22Rv1 (cell line): ENCODE measurements around the gene TACC2.

ENCODE experiments used
- H3K27ac ChIP-seq: fragments of 450-650 bp; 2 replicates; pipeline ENCODE4 v1.5.1; 2017
- CTCF ChIP-seq: fragments of 450-650 bp; IDR thresholded peaks from 2 replicates; pipeline ENCODE4 v1.5.1; 2017; ENCODE audit warnings: mild to moderate bottlenecking
- ZFX ChIP-seq: fragments of 450-650 bp; IDR thresholded peaks from 2 replicates; pipeline ENCODE4 v1.6.1; 2017; ENCODE audit warnings: antibody characterized with exemption, borderline replicate concordance

TACC2 gene

GRCh38 chr10:122168598-122169394 is 179.8 kb downstream of the TACC2 start:
- H3K27ac ChIP-seq = no peak overlapping the region
- TF ChIP-seq CTCF (no peak), ZFX (no peak)

DNA sequence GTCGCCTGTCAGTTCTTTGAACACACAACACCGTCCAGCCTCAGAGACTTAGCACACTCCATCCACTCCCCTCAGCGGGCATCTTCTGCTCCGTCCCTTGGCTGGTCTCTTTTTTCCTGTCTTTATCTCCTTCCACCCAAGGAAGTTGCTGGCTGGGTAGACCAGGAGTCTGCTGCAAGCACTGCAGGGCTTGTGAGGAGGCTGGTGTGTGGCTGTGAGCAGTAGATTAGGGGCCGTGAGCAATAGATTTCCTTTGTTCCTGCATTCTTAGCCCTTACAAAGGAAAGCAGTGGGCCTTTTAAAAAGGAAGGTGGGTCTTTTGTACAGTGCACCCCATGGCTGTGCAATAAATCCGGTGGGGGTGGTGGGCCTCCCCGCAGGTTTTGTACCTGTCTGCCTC is 181.8 kb downstream of the TACC2 start:
- TF ChIP-seq ZFX (no peak), CTCF (no peak)
- no peak overlapping the region for H3K27ac ChIP-seq

DNA sequence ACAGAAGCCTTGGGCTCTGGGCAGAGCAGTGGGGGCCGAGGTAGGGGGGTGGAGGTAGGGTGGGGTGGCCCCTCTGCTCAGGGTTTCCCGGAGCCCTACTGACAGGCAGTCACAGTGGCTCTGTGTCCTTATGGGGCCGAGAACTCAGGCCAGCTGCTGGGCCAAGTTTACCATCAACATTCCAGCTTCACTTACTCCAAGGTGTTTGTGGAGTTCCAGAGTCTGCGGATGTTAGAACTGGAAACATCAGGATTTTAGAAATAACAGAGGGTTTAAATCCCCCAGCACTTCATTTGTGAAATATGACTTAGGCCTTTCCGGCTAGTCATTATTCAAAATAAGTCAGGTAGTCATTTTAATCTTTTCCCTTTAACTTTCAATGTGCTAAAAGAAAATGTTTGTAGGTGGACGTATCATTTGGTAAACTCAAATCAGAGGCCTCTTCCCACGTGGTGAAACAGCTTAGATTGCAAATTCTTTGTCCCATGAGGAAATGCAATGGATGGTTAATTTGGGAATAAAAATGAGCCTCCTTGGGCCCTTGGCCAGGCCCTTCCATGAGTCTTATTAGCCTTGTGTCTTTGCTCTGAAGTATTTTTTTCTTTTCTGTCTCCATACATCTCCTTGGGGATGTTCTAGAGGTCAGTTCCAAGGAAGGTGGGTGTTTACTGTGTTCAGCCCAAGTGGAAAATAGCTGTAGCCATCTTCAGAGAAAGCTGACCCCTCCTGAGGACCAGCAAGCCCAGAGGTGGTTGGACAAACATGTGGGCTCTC is 182.5 kb downstream of the TACC2 start:
- H3K27ac ChIP-seq = no peak overlapping the region
- TF ChIP-seq CTCF = no peak
- TF ChIP-seq ZFX = no peak

DNA sequence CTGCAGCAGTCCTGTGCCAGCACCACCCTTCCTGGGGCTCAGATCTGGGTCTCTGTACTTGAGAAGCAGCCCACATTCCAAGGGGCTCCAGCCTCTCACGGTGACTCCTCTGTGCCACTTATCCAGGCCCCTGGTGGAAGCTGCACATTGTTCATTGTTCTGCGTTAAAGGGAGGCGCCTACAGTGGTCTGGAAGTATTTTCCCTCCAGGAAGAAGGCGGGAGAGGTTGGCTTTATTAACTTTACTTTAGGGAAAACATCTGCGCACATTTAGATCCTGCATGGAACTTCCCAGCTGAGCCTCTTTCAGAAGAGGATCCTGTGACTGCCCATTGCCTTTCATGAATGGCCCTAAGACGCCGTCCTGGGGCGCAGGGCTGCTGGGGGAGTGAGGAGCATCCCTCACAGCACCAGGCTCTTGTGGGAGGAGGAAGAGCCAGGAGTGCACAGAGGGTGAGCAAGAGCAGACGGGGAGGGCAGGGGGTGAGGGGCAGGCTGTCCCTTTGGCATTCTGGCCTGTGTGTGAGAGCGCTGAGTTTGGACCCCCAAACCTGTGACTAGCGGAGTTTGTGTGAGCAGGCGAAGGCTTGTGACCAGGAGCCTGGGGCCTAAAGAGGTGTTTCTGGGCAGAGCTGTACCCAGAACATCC is 183.5 kb downstream of the TACC2 start:
- no peak overlapping the region for H3K27ac ChIP-seq
- TF ChIP-seq ZFX (no peak), CTCF (no peak)

DNA sequence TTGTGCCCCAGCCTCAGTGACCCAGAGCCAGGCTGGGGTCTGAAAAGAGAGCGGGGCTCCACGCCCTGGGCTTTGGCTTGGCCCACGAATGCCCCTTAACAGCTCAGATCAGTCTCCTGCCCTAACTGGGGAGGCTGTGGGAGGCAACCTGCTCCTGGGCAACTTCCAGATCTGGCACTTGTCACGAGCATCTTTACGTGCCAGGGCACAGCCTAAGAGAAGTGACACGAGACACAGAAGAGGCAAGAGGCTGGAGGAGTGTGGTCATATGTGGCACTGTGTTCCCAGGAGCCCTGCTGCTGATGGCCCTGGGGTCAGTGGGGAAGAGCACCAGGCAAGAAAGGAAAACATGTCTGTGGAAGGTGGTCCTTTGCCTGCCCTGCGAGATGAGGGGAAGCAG is 184.4 kb downstream of the TACC2 start:
- TF ChIP-seq ZFX (no peak), CTCF (no peak)
- H3K27ac ChIP-seq = no peak overlapping the region

- H3K27ac ChIP-seq = no peak overlapping the region
- TF ChIP-seq CTCF (no peak), ZFX (no peak)
Measured at GRCh38 chr10:122173766-122174435, 184.9 kb downstream of the TACC2 start.
